Right hindlimb (tissue), 1 donor: ENCODE measurements around the gene WDR1.

Experiments
- DNase-seq: peaks from one replicate; pipeline ENCODE4 v3.0.0-alpha.2; 2018

WDR1 gene

DNA sequence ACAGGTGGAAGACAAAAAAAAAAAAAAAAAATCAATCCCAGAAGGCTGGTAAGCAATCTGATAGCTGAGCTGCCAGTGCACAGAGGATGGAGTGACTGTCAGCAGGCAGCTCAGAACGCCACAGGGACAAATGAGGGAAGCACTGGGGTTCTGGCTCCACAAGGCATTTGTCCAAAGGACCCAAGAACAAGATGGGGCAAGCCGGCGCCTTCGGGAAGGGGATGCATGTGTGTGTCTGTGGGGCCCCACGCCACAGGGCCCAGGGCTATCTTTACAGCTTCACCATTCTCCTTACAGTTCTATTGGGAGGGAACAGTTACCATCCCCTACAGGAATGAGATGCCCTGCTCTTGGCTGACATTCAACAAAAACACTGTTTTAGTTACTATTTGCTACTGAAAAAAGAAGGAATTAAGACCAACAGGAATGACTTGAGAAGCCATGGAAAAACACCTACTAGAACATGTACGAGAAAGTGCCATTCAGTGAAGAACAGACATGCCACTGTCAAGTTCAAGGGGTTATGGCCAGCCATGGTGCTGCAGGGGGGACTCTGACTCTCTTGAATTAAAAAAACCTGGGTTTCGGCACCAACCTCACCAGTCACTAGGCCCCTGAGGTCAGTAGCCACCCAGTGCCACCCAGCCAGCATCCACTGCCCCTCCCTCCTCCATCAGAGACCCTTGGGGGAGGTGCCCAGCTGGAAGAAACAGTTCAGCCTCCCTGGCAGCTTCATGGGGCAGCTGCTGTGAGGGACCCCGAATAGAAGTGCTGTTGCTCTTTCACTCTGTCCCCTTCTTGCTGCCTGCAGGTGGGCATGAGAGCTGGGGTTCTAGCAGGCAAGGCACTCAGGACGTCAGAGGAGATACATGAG lies 18.5 kb downstream of the WDR1 start:
- no peak for DNase-seq

DNA sequence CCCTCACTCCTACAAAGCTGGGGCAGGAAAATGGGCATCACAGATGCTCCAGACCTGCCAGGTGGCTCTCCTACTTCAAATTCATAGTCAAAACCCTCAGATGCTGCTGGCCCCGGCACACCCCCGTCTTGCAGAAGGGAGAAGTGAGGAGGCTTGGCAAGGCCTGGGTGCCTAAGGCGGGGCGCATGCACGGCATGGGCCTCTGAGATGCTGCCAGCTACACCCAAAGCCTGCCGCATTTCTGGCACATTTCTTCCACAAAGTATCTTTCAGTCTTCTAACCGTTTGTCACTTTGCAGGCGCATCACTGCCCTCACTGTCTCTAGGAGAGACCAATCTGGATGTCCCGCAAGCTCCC lies 19.6 kb downstream of the WDR1 start:
- DNase-seq = no peak

DNA sequence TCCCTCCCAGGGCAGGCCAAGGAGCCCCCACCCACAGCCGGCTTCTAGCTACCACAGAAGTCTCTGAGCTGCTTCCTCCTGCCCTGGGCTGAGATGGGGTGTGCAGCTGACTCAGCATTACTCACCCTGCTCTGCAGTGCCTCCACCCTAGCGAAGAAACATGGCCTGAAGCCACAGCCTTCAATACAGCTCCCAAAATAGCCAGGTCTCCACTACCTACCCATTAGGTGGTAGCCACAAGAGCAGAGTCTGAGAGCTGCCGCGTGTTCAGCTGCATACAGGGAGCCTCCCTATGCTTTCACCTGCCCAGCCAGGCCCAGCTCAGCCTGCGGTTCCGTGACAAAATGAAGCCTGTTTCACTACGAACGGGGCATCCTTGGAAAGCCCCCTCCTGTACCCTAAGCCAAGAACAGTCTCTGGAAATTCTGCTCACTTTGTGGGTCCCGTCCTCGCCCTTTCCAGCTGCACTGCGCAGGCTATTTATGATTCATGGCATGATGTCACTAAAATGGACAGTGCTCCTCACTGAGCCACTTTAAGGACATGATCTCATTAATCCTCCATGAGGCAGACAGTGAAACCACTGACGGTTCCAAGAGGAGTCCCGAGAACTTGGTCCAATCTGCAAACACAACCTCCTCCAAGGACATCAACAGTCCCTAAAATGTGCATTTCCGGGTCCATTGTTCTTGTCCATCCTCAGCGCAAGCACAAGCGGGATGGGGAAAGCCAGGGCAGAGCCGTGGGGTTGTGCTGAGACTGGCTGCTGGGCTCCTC lies 20.2 kb downstream of the WDR1 start:
- DNase-seq = peak; percentile 73

DNA sequence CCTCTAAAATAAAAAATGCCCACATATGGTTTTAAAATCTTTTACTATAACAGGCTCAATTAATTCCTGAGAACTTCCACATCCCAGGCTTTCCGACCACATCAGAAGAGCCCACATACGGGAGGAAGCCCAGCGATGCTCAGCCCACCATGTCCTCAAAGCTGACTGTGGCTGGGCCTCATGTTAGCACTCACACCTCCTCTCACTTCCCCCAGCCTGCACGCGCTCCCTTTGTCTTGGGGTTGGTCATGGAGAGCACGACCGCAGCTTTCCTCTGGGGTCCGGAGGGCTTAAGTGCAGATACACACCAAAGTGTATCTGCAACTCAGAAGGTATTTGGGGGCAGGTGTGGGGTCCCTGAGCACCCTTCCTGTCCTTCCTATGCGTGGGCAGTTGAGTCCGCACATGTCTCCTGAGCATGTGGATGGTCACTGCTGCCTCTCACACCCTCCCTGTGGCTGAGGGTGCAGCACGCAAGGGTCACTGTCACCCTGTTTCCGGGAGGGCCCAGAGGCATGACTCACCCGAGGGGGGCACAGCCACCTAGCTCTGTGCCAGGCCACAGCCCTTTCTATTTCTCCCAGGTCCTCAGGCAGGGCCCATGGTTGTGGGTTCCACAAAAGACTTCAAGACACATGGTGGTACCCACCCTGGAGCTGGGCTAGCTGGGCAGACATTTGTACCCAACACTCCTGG lies 21.2 kb downstream of the WDR1 start:
- DNase-seq = no peak

DNA sequence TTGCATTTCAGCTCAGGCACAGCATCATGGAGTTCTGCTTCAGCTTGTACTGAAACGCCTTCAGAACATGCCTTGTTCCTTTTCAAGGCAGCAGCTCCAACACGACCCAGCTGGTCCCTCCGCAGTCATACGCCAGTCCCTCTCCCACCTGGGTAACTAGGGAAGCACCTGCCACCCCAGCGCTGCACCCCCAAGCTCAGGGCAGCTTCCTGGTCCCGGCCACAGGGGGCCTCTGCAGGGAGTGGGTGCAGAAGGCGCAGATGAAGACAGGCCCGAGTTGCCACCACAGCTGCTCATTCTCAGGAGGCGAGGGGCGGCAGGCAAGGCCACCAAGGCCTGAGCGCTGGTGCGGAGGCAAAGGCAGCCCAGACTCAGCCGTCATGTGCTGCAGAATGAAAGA lies 21.8 kb downstream of the WDR1 start:
- no peak for DNase-seq

DNA sequence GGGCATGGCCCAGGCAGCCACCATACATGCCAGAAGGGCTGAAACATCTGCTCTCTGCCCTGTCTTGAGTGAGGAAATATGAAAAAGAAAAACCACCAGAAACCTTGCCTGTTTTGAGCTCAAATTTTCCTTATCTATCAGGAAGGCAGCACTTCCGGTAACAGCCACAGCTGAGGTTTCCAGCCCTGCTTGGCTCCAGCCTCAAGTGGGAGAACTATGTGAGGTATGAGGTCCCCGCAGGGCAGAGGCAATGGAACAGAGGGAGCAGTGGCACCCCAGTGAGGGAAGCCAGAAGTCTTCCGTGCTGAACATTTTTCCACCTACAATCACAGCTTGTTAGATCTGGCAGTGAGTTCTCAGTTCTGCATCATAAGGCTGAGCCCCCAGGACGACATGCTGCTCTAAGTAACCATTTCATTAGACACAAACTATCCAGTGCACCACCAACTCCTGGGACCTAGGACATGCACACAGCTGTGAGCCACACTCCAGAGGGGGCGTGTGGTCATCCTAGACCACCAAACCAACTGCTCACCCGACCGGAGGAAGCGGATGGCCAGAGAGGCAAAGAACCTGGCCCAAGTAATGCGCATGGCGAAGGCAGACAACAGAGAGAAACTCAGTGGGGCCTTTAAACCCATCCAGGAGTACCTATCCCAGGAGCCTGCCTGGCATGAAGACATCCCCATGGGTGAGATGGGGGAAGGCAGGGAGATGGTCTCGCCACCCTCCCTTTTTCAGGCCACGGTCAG lies 22.6 kb downstream of the WDR1 start:
- DNase-seq = no peak

DNA sequence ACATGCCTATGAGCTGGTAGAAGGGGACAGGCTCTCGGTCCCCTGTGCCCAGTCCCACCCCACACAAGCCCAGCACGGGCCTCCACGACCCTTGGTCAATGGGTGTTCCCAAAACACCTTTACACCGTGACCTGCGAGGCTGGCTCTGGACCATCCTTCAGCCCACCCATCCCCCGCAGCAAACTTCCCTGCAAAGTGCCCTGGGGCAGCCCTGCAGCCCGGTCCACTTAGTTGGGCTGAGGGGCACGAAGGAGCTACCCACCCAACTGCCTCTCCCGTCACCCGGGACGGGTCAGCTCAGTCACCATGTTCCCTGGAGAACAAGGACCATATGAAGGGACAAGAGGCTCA lies 23.4 kb downstream of the WDR1 start:
- no peak for DNase-seq

DNA sequence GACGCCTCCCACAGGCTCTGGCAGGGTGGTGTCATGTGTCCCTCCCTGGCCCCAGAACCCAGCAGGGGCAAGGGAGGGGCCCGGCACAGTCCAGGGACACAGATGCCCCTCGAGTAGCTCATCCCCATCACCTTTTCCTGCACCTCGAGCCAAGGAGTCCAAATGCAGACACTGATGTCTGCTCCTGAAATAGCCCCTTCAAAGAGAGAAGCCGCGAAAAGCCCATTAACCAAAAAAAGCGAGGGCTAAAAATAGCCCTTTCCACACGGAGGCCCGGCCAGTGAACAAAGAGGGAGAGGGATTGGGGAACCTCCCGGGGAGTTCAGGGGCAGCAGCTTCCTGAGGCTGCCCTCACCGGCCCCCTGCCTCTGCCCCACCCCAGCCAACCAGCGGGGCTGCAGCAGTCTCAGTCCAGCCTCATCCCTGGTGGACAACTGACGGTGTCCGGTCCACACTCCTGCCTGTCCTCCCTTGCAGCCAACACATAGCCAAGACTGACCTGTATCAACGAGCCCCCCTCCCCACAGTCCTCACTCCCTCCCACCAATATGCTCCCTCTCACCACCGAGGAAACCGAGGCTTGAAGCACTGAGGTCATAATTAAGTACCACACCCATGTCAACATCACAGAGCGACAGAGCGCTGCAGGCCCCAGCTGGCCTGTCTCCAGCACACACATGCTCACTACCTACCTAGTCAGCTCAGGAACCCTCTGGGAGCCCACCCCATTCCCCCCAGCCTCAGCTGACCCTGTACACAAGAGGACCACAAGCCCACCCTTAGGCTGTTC lies 23.9 kb downstream of the WDR1 start:
- DNase-seq = no peak

DNA sequence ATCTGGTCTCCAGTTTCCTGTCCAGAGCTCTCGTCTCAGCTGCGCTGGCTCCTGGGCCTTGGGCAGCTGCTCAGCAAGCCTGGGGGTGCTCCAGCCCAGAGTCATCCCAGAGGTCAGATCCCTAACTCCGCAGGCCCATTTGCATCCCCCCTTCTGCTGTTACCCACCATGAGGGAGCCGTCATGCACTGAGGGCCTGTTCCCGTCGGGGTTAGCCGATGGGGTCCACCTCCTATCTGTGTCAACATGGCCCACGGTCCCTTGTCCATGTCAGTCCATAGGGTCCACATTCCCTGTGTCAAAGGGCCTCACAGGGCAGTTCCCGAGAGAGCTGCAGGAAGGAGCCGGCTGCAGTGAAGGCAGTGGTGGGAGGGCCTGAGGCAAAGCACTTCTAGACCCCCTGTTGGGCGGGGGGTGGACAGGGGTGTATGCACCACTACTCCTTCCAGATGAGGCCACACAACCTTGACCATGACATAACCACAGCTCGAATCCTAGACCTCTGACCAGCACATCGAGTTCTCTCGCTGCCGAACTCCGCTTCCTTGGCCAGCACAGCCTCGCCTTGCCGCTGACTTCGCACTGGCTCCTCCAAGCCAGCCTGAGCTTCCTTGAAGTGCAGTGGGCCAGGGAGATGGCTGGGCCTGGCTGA lies 24.9 kb downstream of the WDR1 start:
- no peak for DNase-seq

DNA sequence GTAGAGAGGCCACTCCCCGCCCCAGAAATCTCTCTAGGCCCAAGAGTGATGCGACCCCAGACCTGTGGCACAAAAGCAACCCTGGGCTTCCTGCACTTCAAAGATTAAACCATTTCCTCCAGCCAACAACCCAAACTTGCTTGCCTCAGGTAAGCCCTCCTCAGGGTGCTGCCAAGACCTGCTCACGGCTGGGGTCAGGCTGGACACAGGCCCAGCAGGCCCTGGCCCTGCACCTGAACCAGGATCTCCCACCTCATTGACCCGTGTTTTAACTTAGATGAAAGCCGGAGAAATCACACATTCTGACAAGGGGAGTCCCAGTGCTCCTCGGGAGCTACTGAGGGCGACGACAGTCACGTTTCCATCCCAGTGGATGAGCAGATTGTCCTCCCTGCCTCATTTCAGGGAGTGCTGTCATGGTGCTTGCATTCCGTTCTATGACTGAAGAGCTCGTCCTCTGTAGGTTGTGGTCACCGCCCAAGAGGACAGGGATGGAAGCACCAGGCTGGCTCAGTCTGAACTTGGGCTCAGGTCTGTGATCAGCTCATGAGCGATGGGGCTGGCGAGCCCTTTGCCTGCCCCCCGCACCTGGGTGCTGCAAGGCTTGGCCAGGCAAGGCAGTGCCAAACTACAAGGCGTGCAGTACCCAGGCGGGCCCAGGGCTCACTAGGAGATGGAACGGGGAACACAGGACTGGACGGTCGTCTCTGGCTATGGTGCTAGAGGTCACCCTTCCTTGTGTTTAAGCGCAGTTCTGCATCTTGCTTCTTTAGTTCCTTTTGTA lies 25.9 kb downstream of the WDR1 start:
- DNase-seq = no peak

DNA sequence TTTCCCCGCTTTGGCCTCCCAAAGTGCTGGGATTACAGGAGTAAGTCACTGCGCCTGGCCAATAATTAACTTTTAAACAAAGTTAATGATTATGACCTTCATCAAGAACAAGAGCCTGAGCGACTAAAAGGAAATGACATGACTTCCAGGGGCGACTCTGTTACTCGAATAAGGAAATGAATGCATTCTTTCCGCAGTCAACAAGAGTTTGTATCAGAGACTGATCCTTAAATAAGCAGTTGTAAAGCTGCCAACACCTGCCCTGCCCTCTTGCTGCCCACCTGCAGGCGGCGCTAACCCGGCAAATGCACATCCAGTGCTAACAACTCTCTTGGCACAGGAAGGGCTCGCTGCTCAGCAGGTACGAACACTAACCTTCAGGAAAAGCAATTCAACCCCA lies 27.3 kb downstream of the WDR1 start:
- DNase-seq = no peak

DNA sequence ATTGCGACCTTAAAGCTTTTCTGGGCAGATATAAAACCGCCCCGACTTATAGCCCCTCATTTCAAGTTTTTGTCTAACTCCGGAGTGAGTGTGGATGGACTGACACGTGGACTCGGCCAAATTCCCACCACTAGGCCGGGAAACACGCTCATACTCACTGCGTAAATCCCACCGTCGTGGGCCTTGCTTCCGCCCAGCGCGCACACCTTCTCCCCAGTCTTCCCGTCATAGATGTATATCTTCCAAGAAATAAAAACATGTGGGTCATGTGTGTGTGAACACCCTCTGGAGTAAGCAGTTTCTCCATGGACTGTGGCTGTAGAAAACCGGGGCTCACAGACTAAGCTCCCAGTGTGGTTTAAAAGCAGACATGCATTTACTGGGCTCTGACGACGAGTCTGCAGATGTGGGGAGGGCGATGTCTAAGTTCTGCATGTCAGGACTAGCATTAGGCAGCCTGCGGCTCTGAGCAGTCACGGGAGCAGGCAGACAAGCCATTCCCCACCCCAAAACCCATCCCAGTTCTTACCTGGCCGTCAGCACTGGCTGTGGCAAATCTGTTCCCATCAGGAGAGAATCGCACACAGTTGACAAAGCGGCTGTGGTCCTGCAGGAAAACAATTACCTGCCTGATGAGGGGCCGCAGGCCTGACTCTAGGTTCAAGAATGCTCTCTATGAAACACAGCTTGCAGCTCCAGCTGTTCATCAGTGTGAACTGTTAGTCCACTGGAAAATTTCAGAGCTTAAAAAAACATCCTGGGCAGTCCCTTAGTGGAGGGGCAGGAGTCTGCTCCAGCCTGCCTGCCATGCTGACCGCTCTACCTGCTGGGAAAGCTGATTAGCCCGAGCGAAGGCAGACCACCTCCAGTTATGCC lies 28.2 kb downstream of the WDR1 start:
- no peak for DNase-seq

DNA sequence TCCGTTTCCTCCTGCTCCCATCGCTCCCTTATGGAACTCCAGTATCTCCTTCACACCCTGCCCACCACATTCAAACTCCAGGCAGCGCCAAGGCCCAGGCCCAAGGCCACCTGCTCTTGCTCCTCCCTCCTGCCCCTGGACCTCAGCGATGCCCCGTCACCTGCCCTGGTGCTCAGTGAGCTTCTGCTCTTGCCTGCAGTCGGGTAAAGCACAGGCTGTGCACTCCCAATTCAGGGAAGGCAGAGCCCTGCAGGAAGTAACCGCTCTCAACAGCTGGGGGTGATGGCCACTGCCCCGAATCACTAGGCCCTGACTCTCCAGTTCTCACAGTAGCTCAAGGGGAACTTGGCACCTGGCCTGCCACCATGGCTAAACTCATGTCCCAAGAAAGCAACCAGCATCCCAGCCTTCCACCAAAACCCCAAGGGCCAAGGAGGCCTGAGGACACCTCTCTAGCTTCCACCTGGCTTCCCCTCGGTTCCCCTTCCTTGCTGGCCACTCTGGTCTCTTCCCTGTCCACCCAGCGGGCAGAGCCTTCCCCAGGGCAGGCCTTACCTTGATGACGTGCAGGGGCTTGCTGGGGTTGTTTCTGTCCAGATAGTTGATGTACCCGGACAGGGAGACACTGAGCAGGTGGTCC lies 29.3 kb downstream of the WDR1 start:
- DNase-seq = no peak

DNA sequence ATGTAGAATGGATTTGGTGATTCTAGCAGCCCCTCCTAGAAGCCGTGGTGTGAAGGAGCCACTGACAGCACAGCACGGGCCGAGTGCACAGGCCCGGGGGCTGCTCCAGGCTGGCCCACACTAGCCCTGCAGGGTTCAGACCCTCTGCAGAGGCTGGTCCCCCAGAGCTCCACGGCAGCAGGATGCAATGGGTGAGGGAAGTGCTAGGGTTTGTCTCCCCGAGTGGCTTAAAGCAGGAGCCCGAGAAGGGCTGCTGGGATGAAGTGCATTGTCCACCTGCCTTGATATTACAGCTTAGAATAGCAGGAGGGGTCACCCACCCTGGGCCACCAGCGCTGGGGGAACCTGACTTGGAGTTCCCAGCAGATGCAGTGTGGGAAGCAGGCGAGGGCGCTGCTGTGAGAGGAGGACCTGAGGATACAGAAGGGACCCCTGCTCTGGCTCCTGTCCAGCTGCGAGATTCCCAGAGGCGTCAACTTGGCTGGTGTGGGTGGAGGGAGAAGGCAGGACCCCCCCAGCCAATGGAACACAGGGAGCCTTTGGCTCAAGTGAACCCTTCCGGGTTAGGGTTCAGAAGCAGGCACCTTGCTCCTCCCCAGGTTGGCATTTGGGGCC lies 30.0 kb downstream of the WDR1 start:
- DNase-seq = no peak

DNA sequence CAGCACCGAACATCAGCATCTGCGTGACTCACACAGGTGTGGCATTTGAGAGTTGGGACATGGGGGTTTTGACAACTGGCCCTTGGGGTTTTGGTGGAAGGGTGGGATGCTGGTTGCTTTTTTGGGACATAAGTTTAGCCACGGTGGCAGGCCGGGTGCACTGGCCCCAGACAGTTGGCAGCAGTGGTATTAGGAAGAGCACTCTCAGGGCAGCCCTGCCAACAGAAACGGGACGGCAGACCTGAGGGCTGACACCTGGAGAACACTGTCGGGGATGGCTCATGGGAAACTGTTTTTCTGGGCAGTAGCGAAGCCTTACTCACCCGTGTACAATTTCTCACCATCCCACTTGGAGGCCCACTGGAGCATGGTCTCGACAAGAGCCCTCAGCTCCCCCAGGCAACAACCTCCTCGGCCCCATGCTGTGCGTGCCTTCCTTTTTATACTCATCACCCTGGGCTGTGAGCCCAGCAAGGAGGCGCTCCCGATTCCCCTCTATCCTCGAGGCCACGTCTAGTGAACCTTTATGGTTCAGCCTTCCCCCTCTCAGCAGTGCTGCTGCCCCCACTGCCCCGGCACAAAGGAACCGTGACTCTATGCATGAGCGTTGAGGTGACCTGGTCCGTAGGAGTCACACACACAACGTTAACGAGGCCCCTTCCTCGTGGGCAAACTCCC lies 30.6 kb downstream of the WDR1 start:
- no peak for DNase-seq

DNA sequence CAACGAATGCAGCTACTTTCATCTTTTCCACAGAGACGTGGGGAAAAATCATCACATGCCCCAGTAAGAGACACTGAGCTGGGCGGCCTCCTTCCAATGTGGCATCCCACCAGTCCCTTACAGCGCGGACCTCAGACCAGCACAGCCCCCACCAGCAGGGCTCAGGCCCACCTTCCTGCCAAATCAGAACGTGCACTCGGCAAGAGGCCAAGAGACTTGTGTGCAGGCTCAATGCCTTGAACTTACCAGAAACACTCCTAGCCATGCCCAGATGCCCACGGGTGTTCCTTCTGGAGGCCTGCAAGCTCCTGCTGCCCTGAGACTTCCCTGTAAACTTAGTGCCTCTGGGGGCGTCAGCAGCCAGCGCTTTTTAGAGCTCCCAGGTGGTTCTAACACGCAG lies 31.2 kb downstream of the WDR1 start:
- DNase-seq = peak; percentile 21

DNA sequence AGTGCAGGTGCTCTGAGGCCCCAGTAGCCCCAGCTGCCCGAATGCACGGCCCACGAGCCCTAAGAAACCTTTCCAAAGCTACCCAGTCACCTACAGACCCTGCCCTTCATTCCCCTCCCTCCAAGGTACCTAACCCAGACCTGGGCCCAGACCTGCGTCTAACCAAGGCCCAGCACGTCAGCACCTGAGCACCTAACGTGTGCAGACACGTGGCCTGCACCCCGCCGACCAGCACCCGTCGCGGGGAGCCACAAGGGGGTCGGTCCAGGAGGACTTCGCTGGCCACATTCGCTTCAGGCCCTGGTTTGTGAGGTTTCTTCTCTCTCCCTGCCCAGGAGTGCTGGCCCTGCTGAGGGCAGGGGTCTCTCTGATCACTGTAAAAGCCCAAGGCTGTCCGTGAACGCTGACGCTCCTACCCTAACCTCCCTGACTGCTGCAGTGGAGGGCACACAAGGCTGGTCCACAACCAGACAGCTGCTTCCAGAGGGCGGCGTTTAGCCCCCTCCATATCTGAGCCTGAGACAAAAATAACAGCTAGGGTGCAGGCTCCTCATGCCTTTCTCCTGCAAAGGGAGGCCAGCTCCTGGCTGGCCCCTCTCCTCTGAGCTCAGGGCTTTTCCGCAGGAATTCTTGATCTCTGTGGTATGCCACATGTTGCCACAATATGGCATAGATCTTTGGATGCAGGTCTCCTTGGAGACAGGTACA lies 31.8 kb downstream of the WDR1 start:
- peak; percentile 36 for DNase-seq
